ENCODE data around the gene KDM4B. TPM values are rescaled to one million over a fixed set of nuclear protein-coding genes. Genes with fewer than 3 reads are reported as not detected.

KDM4B gene
- total RNA-seq, 1 donor from 2014 or later, result 34.1 TPM

DNA sequence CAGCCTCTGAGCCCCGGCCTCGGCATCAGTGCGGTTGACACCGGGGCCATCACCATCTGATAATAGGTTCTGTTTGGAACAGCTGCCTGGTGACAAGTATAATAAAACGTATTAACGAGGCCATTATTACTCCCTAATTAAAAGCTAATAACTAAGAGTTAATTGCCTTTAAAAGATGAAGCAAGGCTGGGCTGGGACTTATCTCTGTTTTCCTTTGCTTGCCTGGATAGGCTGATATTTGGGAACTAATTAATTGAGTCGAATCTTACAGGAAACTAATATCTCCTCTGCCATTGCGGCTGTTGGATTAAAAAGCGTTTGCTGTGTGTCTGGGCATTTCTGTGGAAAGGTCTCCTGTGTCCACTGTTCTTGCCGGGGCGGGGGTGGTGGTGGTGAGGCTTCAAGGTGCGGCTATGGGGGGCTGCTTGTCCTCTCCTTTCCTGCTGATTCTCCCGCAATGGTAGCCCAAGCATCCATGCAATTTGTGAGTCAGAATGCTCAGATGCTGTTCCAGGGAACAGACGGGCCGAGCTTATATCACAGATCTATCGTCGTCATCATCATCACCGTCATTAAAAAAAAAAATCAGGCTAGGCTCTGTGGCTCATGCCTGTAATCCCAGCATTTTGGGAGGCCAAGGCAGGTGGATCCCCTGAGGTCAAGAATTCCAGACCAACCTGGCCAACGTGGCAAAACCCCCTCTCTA lies 209.0 kb downstream of the KDM4B start:
- H3K36me3 ChIP-seq, result no peaks in the 10 kb centered on the region

DNA sequence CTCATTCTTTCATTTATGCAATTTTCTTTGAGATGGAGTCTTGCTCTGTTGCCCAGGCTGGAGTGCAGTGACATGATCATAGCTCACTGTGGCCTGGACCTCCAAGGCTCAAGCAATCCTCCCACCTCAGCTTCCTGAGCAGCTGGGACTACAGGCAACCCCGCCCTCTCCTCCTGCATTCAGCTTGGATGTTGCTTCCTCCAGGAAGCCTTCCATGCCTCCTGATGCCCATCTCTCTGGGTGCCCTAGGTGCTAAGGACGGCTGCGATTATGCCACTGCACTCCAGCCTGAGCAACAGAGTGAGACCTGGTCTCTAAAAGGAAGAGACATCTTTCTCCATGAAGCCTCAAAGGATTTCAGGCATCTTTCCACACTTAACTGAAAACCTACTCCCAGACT lies 209.9 kb downstream of the KDM4B start:
- DNase-seq, result no peak
- Histone ChIP-seq H3K27me3 (ENCODE audit: low read depth) (no peaks in the 10 kb centered on the region), H3K4me3 (no peak overlapping the region), H3K9me3 (replicated peaks) (no peaks in the 10 kb centered on the region), H3K4me1 (no peaks in the 10 kb centered on the region), H3K36me3 (no peaks in the 10 kb centered on the region), H3K27ac (replicated peaks) (no peak overlapping the region)
- TF ChIP-seq, protein P1, sequence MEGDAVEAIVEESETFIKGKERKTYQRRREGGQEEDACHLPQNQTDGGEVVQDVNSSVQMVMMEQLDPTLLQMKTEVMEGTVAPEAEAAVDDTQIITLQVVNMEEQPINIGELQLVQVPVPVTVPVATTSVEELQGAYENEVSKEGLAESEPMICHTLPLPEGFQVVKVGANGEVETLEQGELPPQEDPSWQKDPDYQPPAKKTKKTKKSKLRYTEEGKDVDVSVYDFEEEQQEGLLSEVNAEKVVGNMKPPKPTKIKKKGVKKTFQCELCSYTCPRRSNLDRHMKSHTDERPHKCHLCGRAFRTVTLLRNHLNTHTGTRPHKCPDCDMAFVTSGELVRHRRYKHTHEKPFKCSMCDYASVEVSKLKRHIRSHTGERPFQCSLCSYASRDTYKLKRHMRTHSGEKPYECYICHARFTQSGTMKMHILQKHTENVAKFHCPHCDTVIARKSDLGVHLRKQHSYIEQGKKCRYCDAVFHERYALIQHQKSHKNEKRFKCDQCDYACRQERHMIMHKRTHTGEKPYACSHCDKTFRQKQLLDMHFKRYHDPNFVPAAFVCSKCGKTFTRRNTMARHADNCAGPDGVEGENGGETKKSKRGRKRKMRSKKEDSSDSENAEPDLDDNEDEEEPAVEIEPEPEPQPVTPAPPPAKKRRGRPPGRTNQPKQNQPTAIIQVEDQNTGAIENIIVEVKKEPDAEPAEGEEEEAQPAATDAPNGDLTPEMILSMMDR (IDR thresholded peaks at IDR 0.05; ENCODE audit: borderline replicate concordance), result no peak
- intact Hi-C loops (cut with micrococcal nuclease), result no loop called here

More for the DNA sequence above, 209.0 kb downstream of the KDM4B start:
- no peak overlapping the region for H3K4me3 ChIP-seq
- intact Hi-C loops (cut with micrococcal nuclease), result no loop called here
- no peaks in the 10 kb centered on the region for H3K9me3 ChIP-seq (replicated peaks)
- no peak overlapping the region for H3K27ac ChIP-seq (replicated peaks)
- no peaks in the 10 kb centered on the region for H3K4me1 ChIP-seq
- DNase-seq, result no peak
- TF ChIP-seq, protein P1 (IDR thresholded peaks at IDR 0.05; ENCODE audit: borderline replicate concordance), result no peak
- H3K27me3 ChIP-seq (ENCODE audit: low read depth), result no peaks in the 10 kb centered on the region

DNA sequence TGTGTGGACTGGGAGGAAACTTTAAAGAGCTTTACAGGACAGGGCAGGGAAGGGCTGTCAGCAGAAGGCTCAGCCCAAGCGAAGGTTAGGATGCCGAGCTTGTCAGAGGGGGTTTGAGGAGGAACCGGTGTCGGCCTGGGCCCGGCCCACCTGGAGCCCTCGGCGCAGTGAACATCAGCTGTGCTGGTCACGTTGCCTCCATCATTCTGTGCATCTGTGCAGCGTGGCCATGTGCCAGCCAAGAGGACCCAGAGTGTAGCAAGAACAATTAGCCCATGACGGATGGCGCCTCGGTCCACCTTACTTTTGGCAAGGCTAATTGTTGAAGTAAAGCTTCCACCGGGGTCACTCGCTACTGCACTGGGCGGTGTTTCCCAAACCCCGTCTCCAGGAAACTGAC lies 210.3 kb downstream of the KDM4B start:
- Histone ChIP-seq H3K4me1 (no peaks in the 10 kb centered on the region), H3K27ac (replicated peaks) (no peak overlapping the region), H3K4me3 (no peak overlapping the region), H3K9me3 (replicated peaks) (no peaks in the 10 kb centered on the region), H3K27me3 (ENCODE audit: low read depth) (no peaks in the 10 kb centered on the region), H3K36me3 (no peaks in the 10 kb centered on the region)
- intact Hi-C loops (cut with micrococcal nuclease), result no loop called here
- DNase-seq, result no peak
- TF ChIP-seq, protein P1 (IDR thresholded peaks at IDR 0.05; ENCODE audit: borderline replicate concordance), result no peak

DNA sequence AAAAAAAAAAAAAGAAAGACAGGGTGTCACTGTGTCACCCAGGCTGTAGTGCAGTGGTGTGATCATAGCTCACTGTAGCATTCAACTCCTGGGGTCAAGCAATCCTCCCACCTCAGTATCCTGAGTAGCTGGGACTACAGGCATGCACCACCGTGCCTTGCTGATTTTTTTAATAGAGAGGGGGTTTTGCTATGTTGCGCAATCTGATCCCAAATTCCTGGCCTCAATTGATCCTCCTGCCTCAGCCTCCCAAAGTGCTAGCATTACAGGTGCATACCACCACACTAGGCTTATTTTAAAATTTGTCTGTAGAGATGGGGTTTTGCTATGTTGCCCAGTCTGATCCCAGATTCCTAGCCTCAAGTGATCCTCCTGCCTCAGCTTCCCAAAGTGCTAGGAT lies 212.4 kb downstream of the KDM4B start:
- Histone ChIP-seq H3K9me3 (replicated peaks) (no peaks in the 10 kb centered on the region), H3K4me1 (no peaks in the 10 kb centered on the region), H3K27ac (replicated peaks) (no peak overlapping the region), H3K36me3 (no peaks in the 10 kb centered on the region), H3K27me3 (ENCODE audit: low read depth) (no peaks in the 10 kb centered on the region), H3K4me3 (no peak overlapping the region)
- TF ChIP-seq, protein P1 (IDR thresholded peaks at IDR 0.05; ENCODE audit: borderline replicate concordance), result no peak
- intact Hi-C loops (cut with micrococcal nuclease), result no loop called here
- no peak for DNase-seq

DNA sequence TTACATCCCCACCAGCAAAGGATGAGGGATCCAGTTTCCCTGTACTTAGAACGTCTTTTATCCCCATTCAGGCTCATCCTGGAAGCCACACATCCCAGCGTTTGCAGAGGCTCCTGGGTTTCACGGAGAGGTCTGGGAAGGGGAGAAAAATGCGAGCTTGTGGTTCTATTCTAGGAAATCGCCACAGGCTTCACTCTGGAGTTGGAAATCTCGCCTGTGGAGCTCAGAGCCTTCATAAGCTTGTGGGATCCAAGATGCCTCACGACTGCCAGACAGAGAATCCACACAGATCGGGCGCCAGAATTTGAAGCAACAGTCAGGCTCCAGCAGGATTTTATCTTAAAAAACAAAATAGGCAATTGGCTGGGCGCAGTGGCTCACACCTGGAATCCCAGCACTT lies 213.8 kb downstream of the KDM4B start:
- H3K36me3 ChIP-seq, result no peaks in the 10 kb centered on the region
- no peak overlapping the region for H3K27ac ChIP-seq (replicated peaks)
- H3K4me1 ChIP-seq, result no peaks in the 10 kb centered on the region
- TF ChIP-seq, protein P1 (IDR thresholded peaks at IDR 0.05; ENCODE audit: borderline replicate concordance), result no peak
- H3K4me3 ChIP-seq, result no peak overlapping the region
- DNase-seq, result no peak
- H3K27me3 ChIP-seq (ENCODE audit: low read depth), result no peaks in the 10 kb centered on the region
- no peaks in the 10 kb centered on the region for H3K9me3 ChIP-seq (replicated peaks)
- intact Hi-C loops (cut with micrococcal nuclease), result no loop called here

Measured in left ventricle myocardium inferior (tissue), 1 donor.